H9 (cell line): ENCODE results near the gene SPATA16. TPM values are rescaled to one million over a fixed set of nuclear protein-coding genes. Genes with fewer than 3 reads are reported as not detected.

Experiments
- DNase-seq: peaks from one replicate; pipeline ENCODE4 v3.0.0-alpha.2; 2017
- H2AFZ ChIP-seq: one replicate; pipeline ENCODE4 v1.6.1; 2013; ENCODE audit warnings: mild to moderate bottlenecking, low read length, control low read depth, moderate library complexity
- H2AK5ac ChIP-seq: 2 replicates; pipeline ENCODE4 v1.6.1; 2013; ENCODE audit warnings: low read length, control low read depth, mixed read lengths; ENCODE audit not compliant: insufficient read length
- H2BK120ac ChIP-seq: one replicate; pipeline ENCODE4 v1.6.1; 2013; ENCODE audit warnings: low read depth, mild to moderate bottlenecking, low read length, control low read depth, inconsistent platforms; ENCODE audit not compliant: poor library complexity, severe bottlenecking
- H2BK12ac ChIP-seq: 2 replicates; pipeline ENCODE4 v1.6.1; 2013; ENCODE audit warnings: low read length, control low read depth, mixed read lengths, low read depth; ENCODE audit not compliant: insufficient read length
- H2BK15ac ChIP-seq: 2 replicates; pipeline ENCODE4 v1.6.1; 2013; ENCODE audit warnings: low read depth, low read length, control low read depth
- H2BK20ac ChIP-seq: one replicate; pipeline ENCODE4 v1.6.1; 2013; ENCODE audit warnings: low read depth, mild to moderate bottlenecking, low read length, control low read depth, inconsistent platforms; ENCODE audit not compliant: poor library complexity, severe bottlenecking
- H2BK5ac ChIP-seq: 2 replicates; pipeline ENCODE4 v1.6.1; 2013; ENCODE audit warnings: low read length, control low read depth, mixed read lengths; ENCODE audit not compliant: insufficient read length
- H3K14ac ChIP-seq: 2 replicates; pipeline ENCODE4 v1.6.1; 2013; ENCODE audit warnings: low read length, control low read depth; ENCODE audit not compliant: insufficient read depth
- H3K18ac ChIP-seq: 2 replicates; pipeline ENCODE4 v1.6.1; 2013; ENCODE audit warnings: low read depth, mild to moderate bottlenecking, mixed read lengths, low read length, control low read depth; ENCODE audit not compliant: insufficient read length
- H3K23ac ChIP-seq: 2 replicates; pipeline ENCODE4 v1.6.1; 2013; ENCODE audit warnings: low read length, control low read depth, mixed read lengths, low read depth; ENCODE audit not compliant: insufficient read length
- H3K23me2 ChIP-seq: 2 replicates; pipeline ENCODE4 v1.6.1; 2013; ENCODE audit warnings: low read depth, mild to moderate bottlenecking, mixed read lengths, low read length, control low read depth; ENCODE audit not compliant: insufficient read length, poor library complexity, severe bottlenecking
- H3K27ac ChIP-seq: 2 replicates; pipeline ENCODE4 v1.5.1; 2013; ENCODE audit warnings: low read length, control low read depth, mixed read lengths, low read depth; ENCODE audit not compliant: insufficient read length
- H3K27me3 ChIP-seq: 2 replicates; pipeline ENCODE4 v1.6.1; 2013; ENCODE audit warnings: low read length, control low read depth, inconsistent platforms; ENCODE audit not compliant: insufficient read depth
- H3K4ac ChIP-seq: 2 replicates; pipeline ENCODE4 v1.6.1; 2013; ENCODE audit warnings: low read depth, mild to moderate bottlenecking, control low read depth, inconsistent platforms, low read length, moderate library complexity
- H3K4me1 ChIP-seq: 2 replicates; pipeline ENCODE4 v1.6.1; 2013; ENCODE audit warnings: low read length, control low read depth, inconsistent platforms; ENCODE audit not compliant: insufficient read depth
- H3K4me2 ChIP-seq: 2 replicates; pipeline ENCODE4 v1.6.1; 2013; ENCODE audit warnings: low read length, control low read depth, mixed read lengths; ENCODE audit not compliant: insufficient read length, insufficient read depth
- H3K56ac ChIP-seq: 2 replicates; pipeline ENCODE4 v1.6.1; 2013; ENCODE audit warnings: low read depth, mild to moderate bottlenecking, mixed read lengths, low read length, control low read depth; ENCODE audit not compliant: insufficient read length
- H3K79me1 ChIP-seq: 2 replicates; pipeline ENCODE4 v1.6.1; 2013; ENCODE audit warnings: low read depth, mild to moderate bottlenecking, moderate library complexity, low read length, control low read depth, inconsistent platforms; ENCODE audit not compliant: insufficient read depth, poor library complexity, severe bottlenecking
- H3K79me2 ChIP-seq: 2 replicates; pipeline ENCODE4 v1.6.1; 2013; ENCODE audit warnings: low read length, control low read depth, inconsistent platforms; ENCODE audit not compliant: insufficient read depth
- H3K9ac ChIP-seq: 2 replicates; pipeline ENCODE4 v1.6.1; 2013; ENCODE audit warnings: low read length, control low read depth, mixed read lengths; ENCODE audit not compliant: insufficient read length; ENCODE audit errors: extremely low read depth
- H3K9me3 ChIP-seq: one replicate; pipeline ENCODE4 v1.6.1; 2013; ENCODE audit warnings: low read depth, low read length, inconsistent platforms; ENCODE audit not compliant: control insufficient read depth
- H3T11ph ChIP-seq: one replicate; pipeline ENCODE4 v1.6.1; 2013; ENCODE audit warnings: mild to moderate bottlenecking, low read length, control low read depth, inconsistent platforms
- H4K20me1 ChIP-seq: one replicate; pipeline ENCODE4 v1.6.1; 2013; ENCODE audit not compliant: control insufficient read depth, insufficient read length, insufficient read depth
- H4K5ac ChIP-seq: 2 replicates; pipeline ENCODE4 v1.6.1; 2013; ENCODE audit warnings: low read depth, mild to moderate bottlenecking, mixed read lengths, low read length, control low read depth; ENCODE audit not compliant: insufficient read length
- H4K8ac ChIP-seq: replicated peaks from 2 replicates; pipeline ENCODE4 v1.6.1; 2013; ENCODE audit warnings: low read length, control low read depth, mixed read lengths, low read depth; ENCODE audit not compliant: insufficient read length
- H4K91ac ChIP-seq: 2 replicates; pipeline ENCODE4 v1.6.1; 2013; ENCODE audit warnings: low read depth, mild to moderate bottlenecking, moderate library complexity, mixed read lengths, low read length, control low read depth; ENCODE audit not compliant: insufficient read length
- H3K27ac Mint-ChIP-seq, 3 experiments: 2 replicates in 2 of 3; 3 replicates in 1 of 3; pipeline ENCODE4 v1.8.0; 2020 to 2021; ENCODE audit warnings: mixed read lengths in 3 of 3, mild to moderate bottlenecking in 1 of 3, moderate library complexity in 1 of 3
- H3K27me3 Mint-ChIP-seq: 2 replicates; pipeline ENCODE4 v1.8.0; 2021; ENCODE audit warnings: low read depth, mild to moderate bottlenecking, moderate library complexity, mixed read lengths
- H3K36me3 Mint-ChIP-seq, 3 experiments: 2 replicates in 2 of 3; 3 replicates in 1 of 3; pipeline ENCODE4 v1.8.0; 2020 to 2021; ENCODE audit warnings: low read depth in 3 of 3, mixed read lengths in 3 of 3; ENCODE audit not compliant: insufficient read depth in 1 of 3
- H3K4me1 Mint-ChIP-seq, 2 experiments: 2 replicates each; pipeline ENCODE4 v1.8.0; 2020; ENCODE audit warnings: mixed read lengths in 2 of 2
- H3K4me3 Mint-ChIP-seq, 2 experiments: 2 replicates in 1 of 2; 3 replicates in 1 of 2; pipeline ENCODE4 v1.8.0; 2020 to 2021; ENCODE audit warnings: mild to moderate bottlenecking in 2 of 2, mixed read lengths in 2 of 2, moderate library complexity in 1 of 2
- H3K9me3 Mint-ChIP-seq, 2 experiments: 2 replicates in 1 of 2; 3 replicates in 1 of 2; pipeline ENCODE4 v1.8.0; 2020; ENCODE audit warnings: mild to moderate bottlenecking in 2 of 2, mixed read lengths in 2 of 2, moderate library complexity in 1 of 2
- WGBS: extraction: QIAGEN DNeasy Blood & Tissue Kit; methylation state at CpG from one replicate; pipeline ENCODE4 v1.1.7; 2013; ENCODE audit warnings: missing lambda C conversion rate, low lambda C conversion rate, mixed read lengths; ENCODE audit not compliant: insufficient read length; ENCODE audit errors: extremely low coverage; 5-methylcytosine and 5-hydroxymethylcytosine counted together
- total RNA-seq: library from RNA; stranded (reverse); gene quantifications from 2 replicates; pipeline ENCODE4 v1.2.1, GENCODE V29; 2021
- TF ChIP-seq, protein P1 (sequence below): fragments of 200-600 bp; sonication (generic); conservative IDR thresholded peaks from 3 replicates; pipeline ENCODE4 v1.8.0; 2021; ENCODE audit warnings: antibody characterized with exemption, mild to moderate bottlenecking

SPATA16 gene
- total RNA-seq, 1 experiment from 2014 or later = not detected

DNA sequence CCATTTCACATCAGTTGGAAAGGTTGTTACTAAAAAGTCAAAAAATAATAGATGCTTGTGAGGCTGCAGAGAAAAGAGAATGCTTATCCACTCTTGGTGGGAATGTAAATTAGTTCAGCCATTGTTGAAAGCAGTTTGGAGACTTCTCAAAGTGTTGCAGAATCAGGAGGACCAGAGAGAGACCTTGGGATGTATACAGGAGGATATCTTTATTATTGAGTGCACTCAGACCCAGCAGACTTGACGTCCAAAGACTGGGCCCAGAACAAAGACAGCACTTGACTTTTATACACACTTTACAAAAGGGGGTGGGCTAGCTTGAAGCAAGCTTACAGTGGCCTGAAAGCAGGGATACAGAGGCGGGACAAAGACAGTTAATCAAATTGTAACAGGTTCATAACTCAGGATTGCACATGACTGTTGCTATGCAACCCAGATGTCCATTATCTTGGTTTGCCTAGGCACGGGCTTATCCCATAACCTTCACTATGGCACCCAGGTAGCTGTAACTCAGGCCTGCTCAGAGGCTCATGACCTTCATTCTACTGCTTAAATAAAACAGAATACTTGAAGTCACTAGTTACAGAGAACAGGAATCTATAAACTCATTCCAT is 127.7 kb downstream of the SPATA16 start:
- Histone ChIP-seq H2AFZ (no peak overlapping the region), H3K79me1 (no peaks in the 10 kb centered on the region), H3K4ac (no peak overlapping the region), H3K4me2 (no peak overlapping the region), H2BK120ac (no peak overlapping the region), H3K23ac (no peak overlapping the region), H2BK5ac (no peak overlapping the region), H2BK15ac (no peak overlapping the region), H2BK12ac (no peak overlapping the region), H3K18ac (no peak overlapping the region), H3K79me2 (no peaks in the 10 kb centered on the region), H3K27ac (no peak overlapping the region), H3K4me1 (no peaks in the 10 kb centered on the region), H3K27me3 (no peaks in the 10 kb centered on the region), H2BK20ac (no peak overlapping the region), H2AK5ac (no peak overlapping the region), H4K20me1 (no peaks in the 10 kb centered on the region), H3T11ph (no peak overlapping the region), H3K9ac (no peak overlapping the region), H3K56ac (no peak overlapping the region), H4K91ac (no peak overlapping the region), H4K8ac (no peak overlapping the region), H3K23me2 (no peaks in the 10 kb centered on the region), H3K9me3 (no peaks in the 10 kb centered on the region), H4K5ac (no peak overlapping the region), H3K14ac (no peak overlapping the region)
- Mint-ChIP-seq H3K4me1 (peaks cover 13 to 24% of the 10 kb centered on the region in 2 experiments), H3K27me3 (no peaks in the 10 kb centered on the region), H3K4me3 (no peak overlapping the region), H3K36me3 (peaks cover 0 to 4% (median 3%) of the 10 kb centered on the region in 3 experiments; a peak in 2 of 7 replicates), H3K9me3 (no peaks in the 10 kb centered on the region; a peak in 2 of 5 replicates), H3K27ac (peak overlapping the region in 1 of 3 experiments; percentile 54; a peak in 1 of 7 replicates)
- TF ChIP-seq, protein P1, sequence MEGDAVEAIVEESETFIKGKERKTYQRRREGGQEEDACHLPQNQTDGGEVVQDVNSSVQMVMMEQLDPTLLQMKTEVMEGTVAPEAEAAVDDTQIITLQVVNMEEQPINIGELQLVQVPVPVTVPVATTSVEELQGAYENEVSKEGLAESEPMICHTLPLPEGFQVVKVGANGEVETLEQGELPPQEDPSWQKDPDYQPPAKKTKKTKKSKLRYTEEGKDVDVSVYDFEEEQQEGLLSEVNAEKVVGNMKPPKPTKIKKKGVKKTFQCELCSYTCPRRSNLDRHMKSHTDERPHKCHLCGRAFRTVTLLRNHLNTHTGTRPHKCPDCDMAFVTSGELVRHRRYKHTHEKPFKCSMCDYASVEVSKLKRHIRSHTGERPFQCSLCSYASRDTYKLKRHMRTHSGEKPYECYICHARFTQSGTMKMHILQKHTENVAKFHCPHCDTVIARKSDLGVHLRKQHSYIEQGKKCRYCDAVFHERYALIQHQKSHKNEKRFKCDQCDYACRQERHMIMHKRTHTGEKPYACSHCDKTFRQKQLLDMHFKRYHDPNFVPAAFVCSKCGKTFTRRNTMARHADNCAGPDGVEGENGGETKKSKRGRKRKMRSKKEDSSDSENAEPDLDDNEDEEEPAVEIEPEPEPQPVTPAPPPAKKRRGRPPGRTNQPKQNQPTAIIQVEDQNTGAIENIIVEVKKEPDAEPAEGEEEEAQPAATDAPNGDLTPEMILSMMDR = no peak
- DNase-seq = no peak
- no CpG with 5 or more reads among the region's 3 CpGs for WGBS
